Thyroid gland (tissue), 4 donors: ENCODE results near the gene MTG2. TPM values are rescaled to one million over a fixed set of nuclear protein-coding genes. Genes with fewer than 3 reads are reported as not detected.

Experiments used
- DNase-seq, 2 donors: peaks; one replicate each; pipeline ENCODE4 v3.0.0-alpha.2; 2019
- H3K27ac ChIP-seq, 3 donors: fragments of 200-600 bp; sonication (generic); 1 replicate in 2 of 3; 2 replicates in 1 of 3; pipeline ENCODE4 v1.5.1; 2016 to 2019; ENCODE audit warnings: mild to moderate bottlenecking in 1 of 3, moderate library complexity in 1 of 3
- H3K27me3 ChIP-seq: fragments of 200-600 bp; sonication (generic); one replicate; pipeline ENCODE4 v1.5.1; 2019
- H3K36me3 ChIP-seq, 2 donors: fragments of 200-600 bp; sonication (generic); one replicate each; pipeline ENCODE4 v1.5.1; 2016 to 2019
- H3K4me1 ChIP-seq, 2 donors: fragments of 200-600 bp; sonication (generic); one replicate each; pipeline ENCODE4 v1.5.1; 2017 to 2019
- H3K4me3 ChIP-seq, 3 donors: fragments of 200-600 bp; sonication (generic); replicated peaks in 1 of 3; 1 replicate in 2 of 3; 2 replicates in 1 of 3; pipeline ENCODE4 v1.5.1; 2016; ENCODE audit warnings: mild to moderate bottlenecking in 1 of 3
- H3K9me3 ChIP-seq: fragments of 200-600 bp; sonication (generic); one replicate; pipeline ENCODE4 v1.5.1; 2017
- POLR2A ChIP-seq, 2 donors: fragments of 450-650 bp; IDR thresholded peaks; one replicate each; pipeline ENCODE4 v1.6.1; 2017; ENCODE audit warnings: antibody characterized with exemption in 2 of 2, mild to moderate bottlenecking in 2 of 2, moderate library complexity in 1 of 2
- WGBS, 2 donors: methylation state at CpG; one replicate each; pipeline ENCODE4 v1.1.5; 2017; 5-methylcytosine and 5-hydroxymethylcytosine counted together
- intact Hi-C: fragments of 100-400 bp; cut with DNase I; formaldehyde crosslinking; loops from one replicate; pipeline ENCODE4 v1.15.1; 2023
- total RNA-seq, 4 donors: library from RNA; depleted of rRNA; stranded (reverse); fragments of >200 nt; gene quantifications; one replicate each; pipeline ENCODE4 v1.2.3, GENCODE V29; 2016
- TF ChIP-seq, protein P1 (sequence below), 6 experiments: fragments of 200-600 bp in 3 of 6; fragments of 450-650 bp in 3 of 6; sonication (generic) in 3 of 6; IDR thresholded peaks; one replicate each; pipeline ENCODE4 v1.5.1; 2016 to 2019; ENCODE audit warnings: antibody characterized with exemption in 6 of 6, mild to moderate bottlenecking in 2 of 6, inconsistent platforms in 1 of 6, moderate library complexity in 1 of 6

The MTG2 gene
- total RNA-seq, 4 donors from 2014 or later, result 21.6 to 38.2 (median 33.4) TPM

DNA sequence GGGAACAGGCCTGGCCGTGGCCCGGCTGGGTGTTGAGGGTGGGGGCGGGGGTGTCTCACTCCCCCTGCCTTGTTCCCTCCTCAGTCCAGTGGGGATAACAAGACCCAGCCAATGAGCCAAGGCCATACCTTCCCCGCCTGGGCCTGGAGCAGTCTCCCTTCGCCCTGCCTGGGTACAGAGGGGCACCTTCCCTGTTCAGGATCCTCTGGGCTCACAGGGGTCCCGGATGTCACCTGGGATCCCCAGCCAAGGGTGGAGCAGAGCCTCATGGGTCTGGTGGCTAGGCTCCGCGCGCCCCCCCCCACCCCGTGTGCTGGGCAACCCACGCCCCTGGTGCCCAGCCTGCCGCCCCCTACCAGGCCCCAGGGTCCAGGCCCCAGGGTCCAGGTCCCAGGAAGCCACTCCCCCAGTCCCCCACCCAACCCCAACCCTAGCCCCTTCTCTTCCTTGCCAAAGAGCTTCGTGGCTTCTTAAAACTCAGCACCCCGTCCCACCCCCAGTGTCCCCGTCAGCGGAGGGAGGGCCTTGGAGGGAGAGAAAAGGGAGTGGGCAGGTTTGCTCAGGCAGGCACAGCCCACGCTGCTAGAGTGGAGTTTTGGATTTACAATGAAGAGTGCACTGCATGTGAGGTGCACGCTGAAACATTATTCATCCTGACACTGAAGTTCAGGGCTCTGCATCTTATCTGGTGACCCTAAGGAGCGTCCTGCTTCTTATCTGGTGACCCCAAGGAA is 25.4 kb downstream of the MTG2 start:
- DNase-seq, result no peak
- H3K4me1 ChIP-seq, result no peaks in the 10 kb centered on the region
- no peaks in the 10 kb centered on the region for H3K27me3 ChIP-seq
- H3K36me3 ChIP-seq, result peaks cover 0 to 2% of the 10 kb centered on the region in 2 donors
- no peak overlapping the region for H3K27ac ChIP-seq
- no peaks in the 10 kb centered on the region for H3K9me3 ChIP-seq
- intact Hi-C loops, result no loop called here
- 66 to 69% methylated on average over 7 to 10 of the region's 19 CpGs for WGBS, 2 donors
- no peak overlapping the region for H3K4me3 ChIP-seq
- no peak for TF ChIP-seq POLR2A (IDR thresholded peaks at IDR 0.05)
- TF ChIP-seq, protein P1, sequence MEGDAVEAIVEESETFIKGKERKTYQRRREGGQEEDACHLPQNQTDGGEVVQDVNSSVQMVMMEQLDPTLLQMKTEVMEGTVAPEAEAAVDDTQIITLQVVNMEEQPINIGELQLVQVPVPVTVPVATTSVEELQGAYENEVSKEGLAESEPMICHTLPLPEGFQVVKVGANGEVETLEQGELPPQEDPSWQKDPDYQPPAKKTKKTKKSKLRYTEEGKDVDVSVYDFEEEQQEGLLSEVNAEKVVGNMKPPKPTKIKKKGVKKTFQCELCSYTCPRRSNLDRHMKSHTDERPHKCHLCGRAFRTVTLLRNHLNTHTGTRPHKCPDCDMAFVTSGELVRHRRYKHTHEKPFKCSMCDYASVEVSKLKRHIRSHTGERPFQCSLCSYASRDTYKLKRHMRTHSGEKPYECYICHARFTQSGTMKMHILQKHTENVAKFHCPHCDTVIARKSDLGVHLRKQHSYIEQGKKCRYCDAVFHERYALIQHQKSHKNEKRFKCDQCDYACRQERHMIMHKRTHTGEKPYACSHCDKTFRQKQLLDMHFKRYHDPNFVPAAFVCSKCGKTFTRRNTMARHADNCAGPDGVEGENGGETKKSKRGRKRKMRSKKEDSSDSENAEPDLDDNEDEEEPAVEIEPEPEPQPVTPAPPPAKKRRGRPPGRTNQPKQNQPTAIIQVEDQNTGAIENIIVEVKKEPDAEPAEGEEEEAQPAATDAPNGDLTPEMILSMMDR (IDR thresholded peaks at IDR 0.05), result no peak

DNA sequence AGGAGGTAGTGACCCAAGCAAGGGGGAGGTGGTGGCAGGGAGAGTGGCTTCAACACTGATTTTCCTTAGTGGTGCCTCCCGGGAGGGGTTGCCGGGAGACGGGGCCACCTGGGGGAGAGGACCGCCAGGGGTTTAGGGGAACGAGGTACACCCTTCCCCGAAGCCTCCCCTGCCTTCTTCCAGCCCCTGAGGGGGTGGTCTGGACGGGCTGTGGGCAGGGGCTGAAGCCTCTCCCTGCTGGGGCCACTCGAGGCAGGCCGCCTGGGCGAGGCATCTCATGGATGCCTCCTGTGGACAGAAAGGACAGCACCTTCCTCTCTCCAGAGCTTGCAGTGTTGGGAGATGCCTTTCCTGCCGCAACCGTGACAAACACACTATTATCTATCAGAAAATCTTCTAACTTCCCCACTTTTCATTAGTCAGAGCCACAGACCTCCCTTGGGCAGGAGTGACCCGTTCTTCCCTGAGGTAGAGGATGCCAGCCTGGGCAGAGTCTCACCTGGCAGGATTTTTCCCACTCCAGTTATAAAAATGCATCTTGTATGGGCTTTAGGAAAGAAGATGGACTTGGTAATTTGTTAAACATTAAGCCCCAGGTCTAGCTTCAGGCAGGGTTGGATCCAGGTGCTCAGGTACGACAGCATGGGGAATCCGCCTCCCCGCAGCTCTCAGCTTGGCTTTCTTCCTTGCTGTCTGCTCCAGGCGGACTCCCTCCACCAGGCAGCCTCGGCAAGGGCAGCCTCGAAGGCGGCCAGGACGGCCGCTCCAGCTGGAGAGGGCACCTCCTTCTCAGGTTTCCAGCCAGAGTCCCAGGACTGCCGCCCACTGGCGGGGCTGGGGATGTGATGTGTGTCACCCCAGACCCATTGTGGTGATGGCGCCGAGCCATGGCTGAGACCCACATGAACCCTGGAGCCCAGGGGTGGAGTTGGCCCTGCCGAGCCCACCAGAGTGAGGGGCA is 26.2 kb downstream of the MTG2 start:
- no peak overlapping the region for H3K27ac ChIP-seq
- H3K27me3 ChIP-seq, result no peaks in the 10 kb centered on the region
- H3K4me1 ChIP-seq, result no peaks in the 10 kb centered on the region
- intact Hi-C loops, result no loop called here
- no peak for TF ChIP-seq POLR2A (IDR thresholded peaks at IDR 0.05)
- TF ChIP-seq, protein P1 (IDR thresholded peaks at IDR 0.05), result no peak
- no peak overlapping the region for H3K4me3 ChIP-seq
- DNase-seq, result no peak
- H3K9me3 ChIP-seq, result no peaks in the 10 kb centered on the region
- WGBS, 2 donors, result 62 to 66% methylated on average over 11 to 13 of the region's 27 CpGs
- H3K36me3 ChIP-seq, result no peaks in the 10 kb centered on the region

GRCh38 chr20:62209850-62210495 is 27.1 kb downstream of the MTG2 start:
- no peak for DNase-seq
- TF ChIP-seq, protein P1 (IDR thresholded peaks at IDR 0.05), result no peak
- TF ChIP-seq POLR2A (IDR thresholded peaks at IDR 0.05), result no peak
- H3K9me3 ChIP-seq, result no peaks in the 10 kb centered on the region
- no peak overlapping the region for H3K27ac ChIP-seq
- intact Hi-C loops, result no loop called here
- H3K4me1 ChIP-seq, result no peaks in the 10 kb centered on the region
- WGBS, 2 donors, result 57 to 64% methylated on average over 13 to 16 of the region's 17 CpGs
- no peaks in the 10 kb centered on the region for H3K36me3 ChIP-seq
- H3K27me3 ChIP-seq, result no peaks in the 10 kb centered on the region
- no peak overlapping the region for H3K4me3 ChIP-seq

GRCh38 chr20:62210496-62210855 is 27.6 kb downstream of the MTG2 start:
- intact Hi-C loops, result no loop called here
- H3K4me3 ChIP-seq, result no peak overlapping the region
- H3K27me3 ChIP-seq, result no peaks in the 10 kb centered on the region
- WGBS, 2 donors, result 56 to 57% methylated on average over 7 to 8 of the region's 21 CpGs
- TF ChIP-seq POLR2A (IDR thresholded peaks at IDR 0.05), result no peak
- TF ChIP-seq, protein P1 (IDR thresholded peaks at IDR 0.05), result no peak
- no peak overlapping the region for H3K27ac ChIP-seq
- DNase-seq, result no peak
- no peaks in the 10 kb centered on the region for H3K36me3 ChIP-seq
- H3K4me1 ChIP-seq, result no peaks in the 10 kb centered on the region
- no peaks in the 10 kb centered on the region for H3K9me3 ChIP-seq
